Transverse colon (tissue), 4 donors: ENCODE measurements around the gene RNPEPL1.

Experiments
- CTCF ChIP-seq, 5 experiments: fragments of 200-600 bp in 3 of 5; fragments of 450-650 bp in 2 of 5; sonication (generic) in 3 of 5; IDR thresholded peaks; 1 replicate in 2 of 5; 2 replicates in 3 of 5; pipeline ENCODE4 v1.5.1; 2016 to 2017; ENCODE audit warnings: antibody characterized with exemption in 5 of 5, inconsistent platforms in 3 of 5, mild to moderate bottlenecking in 2 of 5, moderate library complexity in 1 of 5
- POLR2A ChIP-seq: fragments of 450-650 bp; IDR thresholded peaks from one replicate; pipeline ENCODE4 v1.6.1; 2016; ENCODE audit warnings: antibody characterized with exemption, mild to moderate bottlenecking, moderate library complexity
- POLR2AphosphoS5 ChIP-seq, 3 donors: sonication (generic); formaldehyde crosslinking; IDR thresholded peaks; one replicate each; pipeline ENCODE4 v1.6.1; 2016; ENCODE audit warnings: antibody characterized with exemption in 3 of 3

DNA sequence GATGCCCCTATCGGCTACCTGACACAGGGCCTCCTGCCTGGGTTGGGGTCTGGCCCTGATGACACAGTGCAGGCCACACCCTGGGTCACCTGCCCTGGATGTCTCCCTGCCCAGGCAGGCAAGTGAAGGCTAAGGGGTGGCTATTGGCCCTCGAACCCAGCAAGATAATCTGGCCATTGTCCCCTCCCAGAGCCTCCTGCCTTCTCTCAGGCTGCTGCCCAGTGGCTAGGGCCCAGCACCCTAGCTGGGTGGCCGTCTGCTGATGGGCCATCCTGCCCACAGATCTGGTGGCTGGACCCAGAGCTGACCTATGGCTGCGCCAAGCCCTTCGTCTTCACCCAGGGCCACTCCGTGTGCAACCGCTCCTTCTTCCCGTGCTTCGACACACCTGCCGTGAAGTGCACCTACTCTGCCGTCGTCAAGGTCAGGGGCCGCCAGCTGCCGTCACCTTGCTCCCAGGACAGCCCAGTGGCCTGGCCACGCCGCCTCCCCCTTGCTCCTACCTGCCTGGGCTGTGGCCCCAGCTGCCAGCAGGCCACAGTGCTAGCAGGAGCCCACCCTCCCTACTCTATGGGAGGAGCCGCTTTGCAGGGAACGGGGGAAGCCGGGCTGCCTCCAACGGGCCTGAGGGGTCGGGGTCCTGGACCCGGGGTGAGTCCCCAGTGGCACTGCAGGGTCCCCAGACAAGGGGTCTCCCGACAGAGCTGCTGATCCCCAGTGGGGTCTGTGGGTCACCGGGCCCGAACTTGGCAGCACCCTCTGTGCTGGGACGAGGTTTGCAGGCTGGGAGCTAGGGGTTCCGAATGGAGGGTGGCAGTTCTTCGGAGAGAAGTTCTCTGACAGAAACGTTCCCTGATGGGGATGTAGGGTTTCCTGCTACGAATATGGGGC is 4.1 kb downstream of the RNPEPL1 start:
- no peak for TF ChIP-seq CTCF (IDR thresholded peaks at IDR 0.05)
- no peak for TF ChIP-seq POLR2A
- TF ChIP-seq POLR2AphosphoS5 (IDR thresholded peaks at IDR 0.05): no peak
